GM18519 (cell line): Measurements from ENCODE around the gene LPIN1.
"Not testable (repeated sequence)": the region's sequence is repeated elsewhere in the genome, so short reads cannot be mapped to it uniquely, and the experiment has no call there.

Source experiments
- ATAC-seq: cut with Tn5 transposase; IDR thresholded peaks from one replicate; pipeline ENCODE4 v1.9.1; 2021; ENCODE audit warnings: mild to moderate bottlenecking, moderate library complexity; ENCODE audit not compliant: unreplicated experiment, low FRiP score

The LPIN1 gene

GRCh38 chr2:11858883-11859282 is 112.5 kb downstream of the LPIN1 start:
- no peak for ATAC-seq

- ATAC-seq: not testable (repeated sequence)
These were observed 113.5 kb downstream of the LPIN1 start for GRCh38 chr2:11859975-11860374.

DNA sequence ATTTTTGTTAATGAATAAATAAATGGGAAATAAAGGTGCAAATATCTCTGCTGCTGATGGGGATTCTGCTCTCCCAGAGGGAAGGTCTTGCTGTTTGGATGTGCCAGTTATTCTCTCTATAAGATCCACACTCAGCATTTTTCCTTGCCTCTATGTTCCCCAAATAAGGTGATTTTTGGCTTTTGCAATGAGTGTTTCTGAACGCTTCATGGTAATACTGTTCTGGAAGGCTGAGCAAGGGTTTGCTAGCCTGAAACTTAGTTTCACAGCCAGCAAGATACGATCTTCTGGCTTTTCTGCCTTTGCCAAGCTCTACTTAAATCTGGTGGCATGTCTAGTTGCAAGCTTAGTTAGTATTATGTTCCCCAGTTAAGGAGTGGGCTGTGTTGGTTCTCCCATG is 114.6 kb downstream of the LPIN1 start:
- ATAC-seq: no peak

GRCh38 chr2:11862049-11862448 is 115.6 kb downstream of the LPIN1 start:
- peak; percentile 36 for ATAC-seq

DNA sequence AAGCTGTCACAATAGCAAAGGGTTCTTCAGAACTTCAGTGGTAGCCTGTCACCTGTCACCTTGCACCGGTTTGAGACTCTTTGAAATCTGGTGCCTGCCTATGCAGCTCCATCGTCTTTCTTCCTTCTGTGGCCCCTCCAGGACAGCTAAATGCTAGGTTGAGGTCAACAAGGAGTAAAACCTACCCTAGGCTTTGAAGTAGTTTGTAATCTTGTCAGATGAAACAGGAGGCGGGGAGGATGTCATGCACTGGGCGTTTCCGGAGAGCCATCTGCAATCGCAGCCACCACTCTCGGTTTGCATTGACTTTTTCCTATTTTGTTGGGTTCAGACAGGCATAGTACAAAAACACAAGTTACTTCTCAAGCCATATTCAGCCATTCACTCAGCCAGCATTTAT is 116.7 kb downstream of the LPIN1 start:
- no peak for ATAC-seq

- no peak for ATAC-seq
These were observed 117.3 kb downstream of the LPIN1 start for GRCh38 chr2:11863513-11864328.

DNA sequence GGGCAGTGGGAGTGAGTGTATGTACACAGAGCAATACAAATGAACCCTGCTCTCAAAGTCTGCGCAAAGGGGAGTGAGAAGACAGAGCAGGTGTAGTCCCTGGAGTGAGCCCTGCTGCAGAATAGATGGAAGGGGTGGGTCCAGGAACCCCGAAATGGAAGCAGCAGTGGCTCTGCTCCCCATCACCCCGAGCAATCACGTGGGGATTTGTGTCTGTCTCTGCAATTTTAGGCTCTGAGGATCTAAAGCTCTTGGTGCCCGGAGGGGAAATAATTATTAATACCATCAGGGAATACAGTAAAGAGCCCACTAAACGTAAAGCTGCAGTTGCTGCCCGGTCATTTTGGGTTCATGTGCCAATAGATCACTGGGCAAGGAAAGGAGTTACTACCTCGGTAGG is 118.3 kb downstream of the LPIN1 start:
- ATAC-seq: no peak

GRCh38 chr2:11865378-11865777 is 118.9 kb downstream of the LPIN1 start:
- no peak for ATAC-seq

DNA sequence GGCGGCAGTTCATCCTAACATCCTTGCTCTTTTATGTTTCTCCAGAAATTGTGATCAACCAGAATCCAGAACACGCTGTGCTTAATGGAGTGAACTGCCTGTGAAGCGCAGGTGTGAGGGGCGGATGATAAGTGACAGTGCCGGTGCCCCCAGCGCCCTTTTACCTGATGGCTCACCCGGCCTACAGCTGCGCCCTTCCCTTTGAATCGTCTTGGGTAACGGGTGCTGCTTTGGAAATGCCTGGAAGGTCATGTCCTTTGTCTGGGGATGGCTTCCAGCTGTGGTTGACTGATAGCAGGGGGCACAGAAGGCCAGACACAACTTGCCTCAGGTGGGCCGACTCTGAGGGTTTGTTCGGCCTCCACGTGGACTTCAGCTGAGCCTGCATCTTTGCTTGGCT is 119.4 kb downstream of the LPIN1 start:
- ATAC-seq: no peak

DNA sequence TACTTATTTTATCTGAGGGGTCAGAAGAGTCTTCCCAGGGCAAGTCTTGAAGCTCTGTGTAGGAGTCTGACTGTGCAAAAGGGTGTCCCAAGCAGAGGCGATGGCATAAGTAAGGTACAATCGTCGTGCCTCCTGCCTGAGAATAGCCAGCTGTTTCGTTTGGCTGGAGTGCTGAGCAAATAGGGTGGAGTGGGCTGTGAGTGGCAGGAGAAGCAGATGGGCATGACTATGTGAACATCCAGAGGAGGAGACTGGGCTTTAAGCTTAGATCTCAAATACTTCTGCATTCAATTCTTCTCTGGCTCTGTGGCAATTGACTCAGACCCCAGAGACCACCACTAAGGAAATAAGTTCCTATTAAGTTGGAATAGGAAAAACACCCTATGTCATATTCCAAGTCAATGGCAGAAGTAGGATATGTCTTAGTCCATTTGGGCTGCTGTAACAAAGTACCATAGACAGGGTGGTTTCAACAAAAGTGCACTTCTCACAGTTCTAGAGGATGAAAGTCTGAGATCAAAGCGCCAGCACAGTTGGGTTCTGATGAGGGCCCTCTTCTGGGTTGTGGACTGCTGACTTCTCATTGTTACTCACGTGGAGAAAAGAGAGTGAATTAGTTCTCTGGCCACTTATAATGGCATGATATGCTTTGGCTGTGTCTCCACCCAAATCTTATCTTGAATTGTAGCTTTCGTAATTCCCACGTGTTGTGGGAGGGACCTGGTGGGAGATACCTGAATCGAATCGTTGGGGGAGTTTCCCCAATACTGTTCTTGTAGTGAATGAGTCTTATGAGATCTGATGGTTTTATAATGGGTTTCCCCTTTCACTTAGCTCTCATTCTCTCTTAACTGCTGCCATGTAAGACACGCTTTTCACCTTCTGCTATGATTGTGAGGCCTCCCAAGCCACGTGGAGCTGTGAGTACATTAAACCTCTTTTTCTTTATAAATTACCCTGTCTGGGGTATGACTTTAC is 120.2 kb downstream of the LPIN1 start:
- ATAC-seq: no peak

GRCh38 chr2:11867926-11868325 is 121.5 kb downstream of the LPIN1 start:
- ATAC-seq: no peak

DNA sequence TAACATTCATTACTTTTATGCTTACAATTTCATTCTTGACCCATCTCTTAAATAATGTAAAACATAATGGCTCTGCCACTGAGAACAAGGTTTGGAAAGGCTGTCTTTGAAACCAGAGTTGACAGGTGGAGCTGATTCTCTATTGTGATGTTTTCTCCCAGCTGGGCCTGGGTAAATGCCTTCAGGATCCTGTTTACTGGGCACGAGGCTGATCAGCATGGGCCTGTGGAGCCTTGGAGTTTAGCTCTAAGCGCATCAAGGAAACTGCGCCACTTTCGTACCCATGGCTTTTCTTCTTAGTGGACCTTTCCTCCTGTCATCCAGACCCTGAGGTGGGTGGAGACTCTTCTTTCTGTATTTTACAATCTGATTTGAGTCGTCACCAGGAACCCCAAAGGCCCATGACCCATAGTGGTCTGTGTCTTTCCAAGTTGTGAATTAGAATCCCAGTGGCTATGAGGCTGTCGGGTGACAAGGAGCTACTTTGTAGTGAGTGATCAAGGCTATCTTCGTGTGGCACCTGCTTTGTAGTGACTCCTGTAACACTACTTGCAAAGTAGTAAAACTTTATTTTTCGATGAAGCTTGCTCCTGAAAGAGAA is 123.1 kb downstream of the LPIN1 start:
- ATAC-seq: no peak

DNA sequence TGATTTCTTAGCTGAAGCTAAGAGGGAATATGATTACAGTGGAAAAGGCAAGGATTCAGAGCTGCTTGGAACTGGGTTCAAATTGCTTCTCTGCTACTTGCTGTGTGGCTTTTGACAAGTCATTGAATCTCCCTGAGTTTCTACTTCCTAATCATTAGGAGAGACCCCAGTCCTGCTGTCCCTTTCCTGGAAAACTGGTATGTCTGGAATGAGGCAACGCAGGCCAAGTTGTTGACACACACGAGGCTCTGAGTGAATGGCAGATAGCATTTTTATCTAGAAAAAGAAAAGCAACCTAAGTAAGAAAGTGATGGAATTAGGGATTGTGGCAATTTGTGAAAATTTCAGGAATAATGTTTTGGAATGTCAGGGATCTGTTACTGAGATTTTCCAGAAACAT is 123.6 kb downstream of the LPIN1 start:
- no peak for ATAC-seq

DNA sequence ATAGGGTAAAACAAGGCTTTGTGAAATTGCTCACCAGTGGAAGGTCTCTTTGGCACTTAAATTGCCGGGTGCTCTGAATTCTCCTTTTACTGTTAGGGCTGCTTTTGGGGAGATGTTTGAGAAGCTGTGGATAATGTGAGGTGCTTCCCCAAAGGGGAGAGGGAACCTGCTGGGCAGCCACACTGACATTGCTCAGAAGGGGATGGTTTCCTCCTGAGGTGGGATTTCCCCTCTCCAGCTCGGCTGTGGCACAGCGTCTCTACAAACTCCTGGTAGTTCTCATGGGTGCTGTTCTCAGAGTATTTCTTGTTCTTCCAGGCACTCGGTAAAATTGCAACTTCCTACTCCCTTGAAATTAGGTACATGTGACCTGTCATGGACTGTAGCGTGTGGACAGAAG is 124.2 kb downstream of the LPIN1 start:
- ATAC-seq: no peak

- no peak for ATAC-seq
These were observed 125.0 kb downstream of the LPIN1 start for GRCh38 chr2:11871421-11871820.

DNA sequence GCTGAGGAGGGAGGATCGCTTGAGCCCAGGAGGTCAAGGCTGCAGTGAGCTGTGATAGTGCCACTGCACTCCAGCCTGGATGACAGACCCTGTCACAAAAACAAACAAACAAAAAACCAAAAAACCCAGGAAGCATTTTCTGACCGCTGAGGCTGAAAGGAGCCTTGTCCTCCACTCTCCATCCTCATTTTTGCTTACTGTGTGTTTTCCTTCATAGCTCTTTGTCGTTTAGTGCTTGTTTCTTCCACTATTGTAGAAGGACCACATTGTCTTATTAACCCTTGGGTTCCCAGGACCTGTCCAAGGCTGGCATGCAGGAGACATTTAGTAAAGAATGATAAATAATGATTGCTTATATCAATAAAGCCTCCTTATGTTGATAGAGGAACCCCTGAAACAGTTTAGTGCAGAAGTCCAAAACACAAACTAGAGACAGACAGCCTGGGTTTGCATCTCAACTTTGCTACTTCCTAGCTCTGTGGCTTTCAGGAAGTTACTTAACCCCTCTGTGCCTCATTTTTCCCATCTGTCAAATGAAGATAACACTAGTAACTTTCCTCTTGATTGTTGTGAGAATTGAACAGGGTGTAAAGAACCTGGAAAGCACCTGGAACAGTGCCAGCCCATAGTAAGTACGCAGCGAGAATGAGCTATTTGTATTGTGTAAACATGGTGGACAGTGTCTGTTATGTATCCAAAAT is 126.0 kb downstream of the LPIN1 start:
- no peak for ATAC-seq

DNA sequence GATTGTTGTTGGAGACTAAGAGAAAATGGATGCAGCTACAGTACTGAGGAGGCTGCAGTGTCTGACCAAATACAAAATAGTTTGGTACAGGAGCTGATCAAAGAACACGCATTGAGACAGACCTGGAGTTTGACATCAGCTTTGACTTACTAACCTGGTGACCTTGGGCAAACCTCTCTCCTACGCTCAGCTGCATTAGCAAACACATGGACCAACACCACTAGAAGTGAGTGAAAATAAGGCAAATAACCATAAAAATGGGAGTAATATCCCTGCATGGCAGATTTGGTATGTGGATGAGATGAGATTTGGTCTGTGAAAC is 126.5 kb downstream of the LPIN1 start:
- ATAC-seq: no peak

DNA sequence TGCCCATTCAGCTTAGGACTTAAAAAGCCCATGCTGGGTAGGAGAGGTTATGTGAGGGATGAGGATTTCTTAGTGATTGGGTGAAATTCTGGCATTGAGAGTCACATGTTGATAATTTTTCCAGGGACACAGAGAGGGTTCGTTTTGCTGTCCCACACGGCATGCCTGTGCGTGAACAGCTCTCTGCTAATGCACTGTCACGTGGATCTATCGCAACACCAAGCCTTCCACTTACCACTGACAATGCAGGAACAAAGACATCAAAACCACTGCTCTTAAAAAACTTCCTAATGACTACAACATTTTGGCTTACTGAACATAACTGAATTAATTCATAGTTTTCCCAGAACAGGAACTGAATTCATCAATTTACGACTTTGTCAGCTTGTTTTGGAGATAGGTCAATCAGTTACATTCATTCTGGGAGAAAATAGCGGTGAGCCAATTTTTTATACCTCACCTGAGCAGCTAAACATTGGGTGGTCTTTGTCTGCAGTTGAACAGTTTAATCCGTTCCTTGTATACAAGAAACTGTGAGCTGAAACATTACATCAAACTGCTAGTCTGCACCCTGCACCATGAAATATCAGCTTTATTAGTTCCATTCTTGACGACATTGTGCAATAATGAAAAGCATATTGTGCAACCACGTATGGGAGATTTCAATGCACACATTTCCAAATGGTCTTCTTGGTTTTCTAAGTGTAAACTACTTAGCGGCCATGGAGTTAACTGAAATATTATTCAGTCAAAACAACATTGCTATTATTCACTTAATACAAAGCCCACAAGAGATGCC is 127.1 kb downstream of the LPIN1 start:
- ATAC-seq: no peak

DNA sequence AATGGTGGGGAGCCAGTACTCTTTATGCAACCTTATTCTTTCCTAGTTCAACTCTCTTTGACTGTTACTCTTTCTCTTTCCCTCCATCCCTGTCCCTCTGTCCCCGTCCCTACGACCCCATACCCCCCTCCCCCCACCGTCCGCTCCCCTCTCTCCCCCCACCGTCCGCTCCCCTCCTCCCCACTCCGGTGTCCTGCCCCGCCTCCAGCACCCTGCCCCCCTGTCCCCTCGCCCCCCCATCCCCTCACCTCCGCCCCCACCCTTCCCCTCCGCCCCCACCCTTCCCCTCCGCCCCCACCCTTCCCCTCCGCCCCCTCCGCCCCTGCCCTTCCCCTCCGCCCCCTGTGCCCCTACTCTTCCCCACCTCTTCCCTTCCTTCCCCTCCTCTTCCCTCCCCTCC is 128.4 kb downstream of the LPIN1 start:
- no peak for ATAC-seq

- ATAC-seq: no peak
These were observed 129.0 kb downstream of the LPIN1 start for GRCh38 chr2:11875481-11875880.
